ENCODE results near the gene SERBP1. TPM values are rescaled to one million over a fixed set of nuclear protein-coding genes. Genes with fewer than 3 reads are reported as not detected.
A peak's percentile ranks its signal among the peaks of the same experiment; 100 is the strongest.

The SERBP1 gene
- 247 and 282 TPM in 2 replicates for total RNA-seq

GRCh38 chr1:67430358-67431155 lies at the start of gene SERBP1:
TSS of gene SERBP1 (minus strand) at chr1:67430402. CDS start at chr1:67430300, 102 bp downstream.
- DNase-seq (ENCODE audit: low read depth) (peak; percentile 94), FAIRE-seq (no peak)
- peak within 1 kb of the TSS; percentile 81 for H3K4me3 ChIP-seq (ENCODE audit: low read depth, low read length)
- H3K36me3 ChIP-seq (ENCODE audit: control insufficient read depth, insufficient read depth, low read length), result peaks cover 6% of the 10 kb centered on the region
- H3K27me3 ChIP-seq (ENCODE audit: control insufficient read depth, insufficient read depth, low read length), result no peaks in the 10 kb centered on the region
- TF ChIP-seq CTCF (IDR thresholded peaks at IDR 0.05; ENCODE audit: insufficient read depth, low read length, severe bottlenecking), result no peak

- DNase-seq (ENCODE audit: low read depth), result peak; percentile 43
- Histone ChIP-seq H3K36me3 (ENCODE audit: control insufficient read depth, insufficient read depth, low read length) (no peaks in the 10 kb centered on the region), H3K27me3 (ENCODE audit: control insufficient read depth, insufficient read depth, low read length) (no peaks in the 10 kb centered on the region), H3K4me3 (ENCODE audit: low read depth, low read length) (no peak overlapping the region)
- no peak for FAIRE-seq
- TF ChIP-seq CTCF (IDR thresholded peaks at IDR 0.05; ENCODE audit: insufficient read depth, low read length, severe bottlenecking), result no peak
Observed at GRCh38 chr1:67479146-67479891, 49.1 kb upstream of the SERBP1 start.

- H3K27me3 ChIP-seq (ENCODE audit: control insufficient read depth, insufficient read depth, low read length), result no peaks in the 10 kb centered on the region
- TF ChIP-seq CTCF (IDR thresholded peaks at IDR 0.05; ENCODE audit: insufficient read depth, low read length, severe bottlenecking), result no peak
- no peak for DNase-seq (ENCODE audit: low read depth)
- no peak for FAIRE-seq
- no peaks in the 10 kb centered on the region for H3K36me3 ChIP-seq (ENCODE audit: control insufficient read depth, insufficient read depth, low read length)
- no peak overlapping the region for H3K4me3 ChIP-seq (ENCODE audit: low read depth, low read length)
Observed at GRCh38 chr1:67476906-67477305, 46.7 kb upstream of the SERBP1 start.

DNA sequence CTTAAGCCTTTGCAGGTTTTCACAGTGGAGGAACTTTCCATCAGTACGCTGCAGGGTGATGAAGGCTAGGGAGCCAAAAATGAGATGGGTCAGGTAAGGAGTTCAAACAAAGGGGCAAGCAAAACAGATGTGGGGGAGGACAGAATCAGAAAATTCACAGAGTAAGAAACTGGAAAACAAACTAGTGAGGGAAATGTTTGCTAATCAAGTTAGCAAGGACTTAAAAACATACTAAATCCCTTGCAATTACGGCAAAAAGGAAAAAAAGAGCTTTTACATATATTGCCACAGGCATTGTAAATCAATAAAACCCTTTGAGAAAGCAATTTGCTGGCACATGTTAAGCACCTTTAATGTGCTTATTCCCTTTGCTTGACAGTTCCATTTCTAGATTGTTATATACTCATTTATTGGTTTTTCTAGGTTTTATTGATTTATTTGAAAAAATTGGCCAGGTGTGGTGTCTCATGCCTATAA lies 45.8 kb upstream of the SERBP1 start:
- Histone ChIP-seq H3K4me3 (ENCODE audit: low read depth, low read length) (no peak overlapping the region), H3K27me3 (ENCODE audit: control insufficient read depth, insufficient read depth, low read length) (no peaks in the 10 kb centered on the region), H3K36me3 (ENCODE audit: control insufficient read depth, insufficient read depth, low read length) (no peaks in the 10 kb centered on the region)
- DNase-seq (ENCODE audit: low read depth) (no peak), FAIRE-seq (peak; percentile 47)
- TF ChIP-seq CTCF (IDR thresholded peaks at IDR 0.05; ENCODE audit: insufficient read depth, low read length, severe bottlenecking), result no peak

DNA sequence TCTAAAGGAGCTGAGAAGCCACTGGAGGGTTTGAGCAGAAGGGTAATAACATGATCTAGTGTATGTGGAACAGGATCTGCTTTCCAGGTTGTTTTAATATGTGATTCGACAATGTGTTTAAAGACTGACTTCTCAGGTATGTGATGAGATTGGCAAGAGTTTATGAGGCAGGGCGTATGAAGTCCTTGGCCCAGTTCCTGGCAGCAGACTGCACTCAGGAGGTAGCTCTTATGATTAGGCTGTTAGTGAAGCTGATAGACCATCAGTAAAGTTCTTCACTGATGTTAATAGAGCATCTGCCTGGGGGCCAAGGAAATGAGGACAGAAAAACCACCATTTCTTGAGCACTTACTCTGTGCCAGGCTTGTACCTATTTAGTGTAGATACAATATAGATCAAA lies 41.9 kb upstream of the SERBP1 start:
- no peak overlapping the region for H3K4me3 ChIP-seq (ENCODE audit: low read depth, low read length)
- no peaks in the 10 kb centered on the region for H3K36me3 ChIP-seq (ENCODE audit: control insufficient read depth, insufficient read depth, low read length)
- no peak for TF ChIP-seq CTCF (IDR thresholded peaks at IDR 0.05; ENCODE audit: insufficient read depth, low read length, severe bottlenecking)
- FAIRE-seq (no peak), DNase-seq (ENCODE audit: low read depth) (no peak)
- no peaks in the 10 kb centered on the region for H3K27me3 ChIP-seq (ENCODE audit: control insufficient read depth, insufficient read depth, low read length)
